NCI-H446 treated with DMSO at 0.1 percent for 48 hours (cell line): ENCODE measurements around the gene ZNRF3.
A peak's percentile ranks its signal among the peaks of the same experiment; 100 is the strongest.

Experiments used
- DNase-seq: peaks from one replicate; lab custom pipeline; 2025; lab: John Stamatoyannopoulos, UW

Gene ZNRF3

GRCh38 chr22:29009148-29009547 is 125.8 kb downstream of the ZNRF3 start:
- no peak for DNase-seq

- peak; percentile 57 for DNase-seq
These were observed 128.1 kb downstream of the ZNRF3 start for GRCh38 chr22:29011240-29012100.

GRCh38 chr22:29012101-29012433 is 128.7 kb downstream of the ZNRF3 start:
- DNase-seq = no peak

GRCh38 chr22:29012952-29013351 is 129.6 kb downstream of the ZNRF3 start:
- no peak for DNase-seq

GRCh38 chr22:29014293-29014692 is 130.9 kb downstream of the ZNRF3 start:
- DNase-seq = no peak

- no peak for DNase-seq
These were observed 131.4 kb downstream of the ZNRF3 start for GRCh38 chr22:29014773-29015172.

- DNase-seq = no peak
These were observed 132.9 kb downstream of the ZNRF3 start for GRCh38 chr22:29016067-29016938.

GRCh38 chr22:29018293-29019189 is 135.2 kb downstream of the ZNRF3 start:
- DNase-seq = no peak

GRCh38 chr22:29022101-29022817 is 138.9 kb downstream of the ZNRF3 start:
- no peak for DNase-seq

GRCh38 chr22:29023172-29023796 is 139.9 kb downstream of the ZNRF3 start:
- no peak for DNase-seq

GRCh38 chr22:29026579-29026978 is 143.2 kb downstream of the ZNRF3 start:
- DNase-seq = no peak

- no peak for DNase-seq
These were observed 145.1 kb downstream of the ZNRF3 start for GRCh38 chr22:29028468-29028867.

GRCh38 chr22:29029202-29030000 is 146.0 kb downstream of the ZNRF3 start:
- no peak for DNase-seq

GRCh38 chr22:29030016-29030617 is 146.7 kb downstream of the ZNRF3 start:
- no peak for DNase-seq

GRCh38 chr22:29030618-29031226 is 147.3 kb downstream of the ZNRF3 start:
- DNase-seq = peak; percentile 36

GRCh38 chr22:29031227-29032011 is 148.0 kb downstream of the ZNRF3 start:
- DNase-seq = no peak

- no peak for DNase-seq
These were observed 148.7 kb downstream of the ZNRF3 start for GRCh38 chr22:29032014-29032475.

GRCh38 chr22:29032584-29032983 is 149.2 kb downstream of the ZNRF3 start:
- DNase-seq = no peak
